Tibial artery (tissue), 4 donors: Measurements from ENCODE around the gene AJM1.
"Not testable (repeated sequence)": the region's sequence is repeated elsewhere in the genome, so short reads cannot be mapped to it uniquely, and the experiment has no call there.

ENCODE experiments used
- DNase-seq, 2 donors: peaks; one replicate each; pipeline ENCODE4 v3.0.0-alpha.2; 2019
- H3K27ac ChIP-seq, 2 donors: fragments of 200-600 bp; sonication (generic) in 1 of 2; 1 replicate in 1 of 2; 2 replicates in 1 of 2; pipeline ENCODE4 v1.5.1; 2018 to 2019; ENCODE audit warnings: mild to moderate bottlenecking in 1 of 2
- H3K27me3 ChIP-seq, 2 donors: fragments of 200-600 bp; sonication (generic) in 1 of 2; one replicate each; pipeline versions ENCODE4 v1.5.1 to v1.6.0; 2016 to 2019
- H3K36me3 ChIP-seq, 3 donors: fragments of 200-600 bp; sonication (generic) in 2 of 3; one replicate each; pipeline ENCODE4 v1.5.1; 2016 to 2019; ENCODE audit warnings: mild to moderate bottlenecking in 2 of 3
- H3K4me1 ChIP-seq, 4 donors: fragments of 200-600 bp; sonication (generic) in 2 of 4; 1 replicate in 3 of 4; 2 replicates in 1 of 4; pipeline ENCODE4 v1.5.1; 2016 to 2019
- H3K4me3 ChIP-seq, 2 donors: fragments of 200-600 bp; sonication (generic) in 1 of 2; 1 replicate in 1 of 2; 2 replicates in 1 of 2; pipeline ENCODE4 v1.5.1; 2018 to 2019; ENCODE audit warnings: mild to moderate bottlenecking in 2 of 2
- H3K9me3 ChIP-seq, 3 donors: fragments of 200-600 bp; sonication (generic) in 1 of 3; one replicate each; pipeline ENCODE4 v1.5.1; 2016 to 2019
- intact Hi-C: fragments of 100-400 bp; cut with DNase I; formaldehyde crosslinking; loops from one replicate; pipeline ENCODE4 v1.15.0; 2023; ENCODE audit warnings: low total_unique reads
- TF ChIP-seq, protein P1 (sequence below), 2 experiments: fragments of 200-600 bp in 1 of 2; fragments of 450-650 bp in 1 of 2; IDR thresholded peaks; one replicate each; pipeline ENCODE4 v1.5.1; 2017 to 2019; ENCODE audit warnings: antibody characterized with exemption in 2 of 2, mild to moderate bottlenecking in 1 of 2, moderate library complexity in 1 of 2

Gene AJM1

DNA sequence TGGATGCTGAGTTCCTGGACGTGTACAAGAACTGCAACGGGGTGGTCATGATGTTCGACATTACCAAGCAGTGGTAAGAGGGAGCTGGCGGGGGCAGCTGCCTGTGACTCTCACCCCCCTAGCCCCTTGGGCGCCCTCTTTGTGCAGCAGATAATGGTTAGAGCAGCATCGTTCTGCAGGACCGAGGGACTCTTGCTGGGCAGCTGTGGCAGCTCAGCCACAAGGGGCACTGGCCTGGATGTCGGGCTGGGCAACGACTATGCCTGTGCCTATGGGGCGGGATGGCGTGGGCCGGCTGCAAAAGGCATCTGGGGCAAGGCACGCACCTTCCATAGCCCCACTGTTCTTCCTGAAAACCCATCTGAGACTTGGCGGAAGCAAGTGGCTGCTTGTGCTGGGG lies 12.9 kb upstream of the AJM1 start:
- no peak for DNase-seq
- Histone ChIP-seq H3K27ac (no peak overlapping the region), H3K4me1 (no peaks in the 10 kb centered on the region), H3K4me3 (no peak overlapping the region), H3K27me3 (no peaks in the 10 kb centered on the region), H3K36me3 (peaks cover 54 to 94% (median 82%) of the 10 kb centered on the region in 3 donors), H3K9me3 (no peaks in the 10 kb centered on the region)
- TF ChIP-seq, protein P1, sequence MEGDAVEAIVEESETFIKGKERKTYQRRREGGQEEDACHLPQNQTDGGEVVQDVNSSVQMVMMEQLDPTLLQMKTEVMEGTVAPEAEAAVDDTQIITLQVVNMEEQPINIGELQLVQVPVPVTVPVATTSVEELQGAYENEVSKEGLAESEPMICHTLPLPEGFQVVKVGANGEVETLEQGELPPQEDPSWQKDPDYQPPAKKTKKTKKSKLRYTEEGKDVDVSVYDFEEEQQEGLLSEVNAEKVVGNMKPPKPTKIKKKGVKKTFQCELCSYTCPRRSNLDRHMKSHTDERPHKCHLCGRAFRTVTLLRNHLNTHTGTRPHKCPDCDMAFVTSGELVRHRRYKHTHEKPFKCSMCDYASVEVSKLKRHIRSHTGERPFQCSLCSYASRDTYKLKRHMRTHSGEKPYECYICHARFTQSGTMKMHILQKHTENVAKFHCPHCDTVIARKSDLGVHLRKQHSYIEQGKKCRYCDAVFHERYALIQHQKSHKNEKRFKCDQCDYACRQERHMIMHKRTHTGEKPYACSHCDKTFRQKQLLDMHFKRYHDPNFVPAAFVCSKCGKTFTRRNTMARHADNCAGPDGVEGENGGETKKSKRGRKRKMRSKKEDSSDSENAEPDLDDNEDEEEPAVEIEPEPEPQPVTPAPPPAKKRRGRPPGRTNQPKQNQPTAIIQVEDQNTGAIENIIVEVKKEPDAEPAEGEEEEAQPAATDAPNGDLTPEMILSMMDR (IDR thresholded peaks at IDR 0.05) = no peak
- intact Hi-C loops = no loop called here

DNA sequence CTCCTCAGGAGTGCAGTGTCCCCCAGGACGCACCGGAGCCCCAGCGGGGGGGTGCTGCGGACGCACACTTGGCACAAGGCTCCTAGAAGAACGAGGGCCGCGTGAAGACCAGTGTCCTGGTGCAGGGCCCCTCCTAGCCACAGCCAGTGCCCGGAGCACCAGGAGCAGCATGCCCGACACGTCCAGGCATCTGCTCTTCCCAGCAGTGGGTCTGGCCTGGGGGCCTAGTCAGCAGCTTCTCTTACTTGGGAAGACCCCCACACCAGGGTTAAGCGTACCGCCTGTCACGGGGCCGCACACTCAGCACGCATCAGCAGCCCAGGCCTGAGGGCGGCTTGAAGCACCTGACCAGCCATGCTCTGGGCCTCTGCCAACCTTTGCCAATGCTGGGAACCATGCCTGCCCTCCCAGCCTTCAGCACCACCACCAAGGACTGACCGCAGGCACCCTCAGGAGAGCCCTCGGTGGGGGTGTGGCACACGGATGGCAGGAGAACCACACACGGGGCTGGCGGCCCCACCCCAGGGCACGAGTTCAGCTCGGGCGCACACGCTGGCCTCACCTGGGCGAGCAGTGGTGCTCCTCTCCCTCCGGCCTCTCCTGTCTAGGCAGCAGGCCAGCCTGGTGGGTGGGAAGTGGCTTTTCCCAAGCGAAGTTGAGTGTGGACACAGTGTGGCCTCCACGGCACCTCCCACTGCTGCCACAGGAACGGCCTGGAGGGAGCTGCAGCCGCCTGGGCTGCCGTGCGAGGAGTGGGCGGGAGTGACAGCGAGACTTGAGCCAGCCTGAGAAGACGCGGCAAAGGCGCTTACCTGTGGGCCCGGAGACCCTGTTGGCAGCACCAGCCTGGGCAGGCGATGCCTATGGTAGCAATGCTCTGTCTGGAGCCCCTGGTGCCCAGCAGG lies 12.0 kb upstream of the AJM1 start:
- Histone ChIP-seq H3K9me3 (no peaks in the 10 kb centered on the region), H3K4me1 (no peaks in the 10 kb centered on the region), H3K27me3 (no peaks in the 10 kb centered on the region), H3K36me3 (peaks cover 47 to 89% (median 74%) of the 10 kb centered on the region in 3 donors), H3K27ac (no peak overlapping the region), H3K4me3 (no peak overlapping the region)
- intact Hi-C loops = no loop called here
- DNase-seq = peak in 1 of 2 donors; percentile 68
- TF ChIP-seq, protein P1 (IDR thresholded peaks at IDR 0.05) = no peak

DNA sequence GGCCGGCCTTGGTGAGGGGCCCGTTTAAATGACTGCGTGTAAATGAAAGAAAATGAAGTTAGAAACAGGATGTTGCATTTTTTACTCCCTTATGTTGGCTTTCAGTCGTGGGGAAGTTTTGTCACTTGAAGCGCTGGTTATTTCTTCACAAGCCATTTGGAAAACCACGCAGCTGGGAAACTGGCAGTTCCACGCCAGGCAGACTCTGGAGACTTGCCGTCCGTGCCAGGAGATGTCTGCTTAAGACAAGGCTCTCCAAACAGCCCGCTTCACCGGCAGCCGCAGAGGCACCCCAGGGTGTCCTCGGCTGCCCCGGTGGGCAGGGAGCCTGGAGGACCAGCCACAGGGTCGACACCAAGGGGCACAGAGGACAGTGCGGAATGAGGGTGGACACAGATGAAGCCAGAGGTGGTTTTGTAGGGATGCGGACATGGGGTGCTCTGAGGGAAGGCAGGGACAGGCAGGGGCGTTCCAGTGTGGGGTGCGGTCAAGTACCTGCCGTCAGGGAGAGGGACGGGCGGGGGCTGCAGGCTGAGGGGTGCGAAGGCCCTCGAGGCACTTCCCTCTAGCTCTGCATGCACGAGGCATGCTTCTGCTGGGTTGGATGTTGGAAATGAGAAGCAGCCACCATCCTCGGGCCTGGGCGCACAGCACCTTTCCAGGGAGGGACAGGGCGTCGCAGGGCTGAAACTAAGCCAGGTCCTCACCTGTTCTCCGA lies 11.1 kb upstream of the AJM1 start:
- intact Hi-C loops = no loop called here
- no peaks in the 10 kb centered on the region for H3K27me3 ChIP-seq
- no peaks in the 10 kb centered on the region for H3K9me3 ChIP-seq
- H3K4me3 ChIP-seq = no peak overlapping the region
- H3K4me1 ChIP-seq = no peaks in the 10 kb centered on the region
- peaks cover 38 to 89% (median 64%) of the 10 kb centered on the region in 3 donors for H3K36me3 ChIP-seq
- H3K27ac ChIP-seq = no peak overlapping the region
- DNase-seq = peak in 1 of 2 donors; percentile 51
- TF ChIP-seq, protein P1 (IDR thresholded peaks at IDR 0.05) = no peak

DNA sequence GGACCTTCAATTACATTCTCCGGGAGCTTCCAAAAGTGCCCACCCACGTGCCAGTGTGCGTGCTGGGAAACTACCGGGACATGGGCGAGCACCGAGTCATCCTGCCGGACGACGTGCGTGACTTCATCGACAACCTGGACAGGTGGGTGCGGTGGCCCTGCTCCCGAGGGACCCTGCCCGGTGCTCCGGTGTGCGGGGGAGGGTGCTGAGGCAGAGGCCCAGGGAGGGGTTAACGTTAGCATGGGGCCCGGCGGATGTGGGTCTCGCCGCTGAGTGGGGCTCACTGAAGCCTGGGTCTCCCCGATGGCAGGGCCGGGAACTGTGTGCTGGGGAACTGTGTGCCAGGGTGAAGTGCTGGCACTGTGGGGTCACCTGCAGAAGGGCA lies 10.6 kb upstream of the AJM1 start:
- H3K9me3 ChIP-seq = no peaks in the 10 kb centered on the region
- DNase-seq = peak in 1 of 2 donors; percentile 65
- peaks cover 36 to 89% (median 59%) of the 10 kb centered on the region in 3 donors for H3K36me3 ChIP-seq
- H3K27ac ChIP-seq = no peak overlapping the region
- no peak overlapping the region for H3K4me3 ChIP-seq
- TF ChIP-seq, protein P1 (IDR thresholded peaks at IDR 0.05) = no peak
- H3K27me3 ChIP-seq = no peaks in the 10 kb centered on the region
- no peaks in the 10 kb centered on the region for H3K4me1 ChIP-seq
- intact Hi-C loops = no loop called here

DNA sequence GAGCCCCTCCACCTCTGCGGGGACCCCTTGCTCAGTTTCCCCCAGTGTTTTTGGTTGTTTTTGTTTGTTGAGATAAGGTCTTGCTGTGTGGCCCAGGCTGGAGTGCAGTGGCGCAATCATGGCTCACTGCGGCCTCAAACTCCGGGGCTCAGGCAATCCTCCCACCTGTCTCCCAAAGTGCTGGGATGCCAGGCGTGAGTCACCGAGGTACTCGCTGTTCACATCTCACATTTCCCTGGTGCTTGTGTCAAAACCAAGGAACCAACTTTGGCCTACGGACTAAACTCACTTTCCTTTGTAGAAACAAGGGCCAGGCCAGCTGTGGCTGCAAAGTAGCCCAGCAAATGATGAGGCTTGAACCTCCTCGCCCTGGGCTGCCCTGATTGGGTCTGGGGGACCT lies 9.7 kb upstream of the AJM1 start:
- Histone ChIP-seq H3K4me1 (no peaks in the 10 kb centered on the region), H3K27me3 (no peaks in the 10 kb centered on the region), H3K9me3 (no peaks in the 10 kb centered on the region), H3K4me3 (no peak overlapping the region), H3K36me3 (peaks cover 36 to 90% (median 58%) of the 10 kb centered on the region in 3 donors), H3K27ac (no peak overlapping the region)
- TF ChIP-seq, protein P1 (IDR thresholded peaks at IDR 0.05) = no peak
- intact Hi-C loops = no loop called here
- no peak for DNase-seq

DNA sequence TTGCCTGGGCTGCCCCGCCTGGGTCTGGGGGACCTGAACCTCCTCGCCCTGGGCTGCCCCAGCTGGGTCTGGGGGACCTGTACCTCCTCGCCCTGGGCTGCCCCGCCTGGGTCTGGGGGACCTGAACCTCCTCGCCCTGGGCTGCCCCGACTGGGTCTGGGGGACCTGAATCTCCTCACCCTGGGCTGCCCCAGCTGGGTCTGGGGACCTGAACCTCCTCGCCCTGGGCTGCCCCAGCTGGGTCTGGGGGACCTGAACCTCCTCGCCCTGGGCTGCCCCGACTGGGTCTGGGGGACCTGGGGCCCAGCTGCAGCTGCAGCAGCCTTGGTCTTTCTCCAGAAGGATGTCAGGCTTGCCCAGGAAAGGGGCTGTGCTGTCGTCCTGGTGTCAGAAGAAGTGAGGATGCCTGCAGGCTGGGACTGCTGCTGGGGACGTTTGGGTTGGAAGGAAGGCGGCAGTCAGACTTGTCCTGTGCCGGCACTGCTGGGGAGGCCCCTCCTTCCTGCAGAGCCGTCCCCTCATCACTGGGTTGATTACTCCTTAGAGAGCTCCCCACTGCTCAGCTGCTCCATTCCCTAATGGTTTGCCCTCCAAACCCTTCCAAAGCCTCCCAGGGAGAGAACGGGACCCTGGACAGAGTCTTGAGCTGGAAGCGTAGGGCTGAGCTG lies 8.8 kb upstream of the AJM1 start:
- DNase-seq, H3K4me1 ChIP-seq, H3K27me3 ChIP-seq, intact Hi-C loops, H3K4me3 ChIP-seq, H3K27ac ChIP-seq, H3K9me3 ChIP-seq: not testable (repeated sequence)
- peaks cover 36 to 90% (median 57%) of the 10 kb centered on the region in 3 donors for H3K36me3 ChIP-seq
